HEK293 (cell line): Measurements from ENCODE around the gene EXT2.

ENCODE experiments used
- CTCF ChIA-PET: fragments of 350-600 bp; formaldehyde crosslinking; extraction: SDS; loops from one replicate; lab custom pipeline; 2021; ENCODE audit warnings: antibody characterized with exemption; lab: Yijun Ruan, JAX
- POLR2A ChIA-PET: fragments of 300-600 bp; formaldehyde crosslinking; extraction: SDS; loops from one replicate; lab custom pipeline; 2020; ENCODE audit warnings: antibody characterized with exemption, inconsistent platforms; lab: Yijun Ruan, JAX
- H3K27ac ChIP-seq: fragments of 200-500 bp; sonication (Bioruptor generic); 2 replicates; pipeline ENCODE4 v1.5.1; 2014; ENCODE audit warnings: low read depth, low read length, control low read depth, inconsistent platforms; ENCODE audit errors: extremely low read depth
- H3K36me3 ChIP-seq, 2 experiments: fragments of 200-500 bp in 1 of 2; sonication (Bioruptor generic) in 1 of 2; 1 replicate in 1 of 2; 2 replicates in 1 of 2; pipeline ENCODE4 v1.5.1; 2014 to 2017; ENCODE audit warnings: inconsistent platforms in 2 of 2, low read length in 2 of 2; ENCODE audit not compliant: control insufficient read depth in 2 of 2, insufficient read depth in 1 of 2
- H3K4me1 ChIP-seq: fragments of 200-500 bp; sonication (Bioruptor generic); 2 replicates; pipeline ENCODE4 v1.5.1; 2014; ENCODE audit warnings: mild to moderate bottlenecking, low read length, inconsistent platforms; ENCODE audit not compliant: control insufficient read depth, insufficient read depth
- H3K4me3 ChIP-seq: 2 replicates; pipeline ENCODE4 v1.5.1; 2011; ENCODE audit warnings: low read depth, mild to moderate bottlenecking, control low read depth, low read length, moderate library complexity
- H3K9me3 ChIP-seq: fragments of 200-500 bp; sonication (Bioruptor generic); 2 replicates; pipeline ENCODE4 v1.5.1; 2014; ENCODE audit warnings: low read depth, low read length, inconsistent platforms; ENCODE audit not compliant: control insufficient read depth, insufficient read depth
- BCL11A ChIP-seq: fragments of 450-650 bp; formaldehyde crosslinking; IDR thresholded peaks from 2 replicates; pipeline ENCODE4 v1.5.1; 2016; ENCODE audit warnings: low read depth, missing biosample characterization, missing genetic modification characterization
- CTCF ChIP-seq: fragments of 450-650 bp; formaldehyde crosslinking; IDR thresholded peaks from 2 replicates; pipeline ENCODE4 v1.5.1; 2016; ENCODE audit warnings: missing biosample characterization, missing genetic modification characterization
- FEZF1 ChIP-seq: fragments of 450-650 bp; formaldehyde crosslinking; IDR thresholded peaks from 2 replicates; pipeline ENCODE4 v1.5.1; 2016; ENCODE audit warnings: missing biosample characterization, missing genetic modification characterization
- KLF7 ChIP-seq: fragments of 450-650 bp; formaldehyde crosslinking; IDR thresholded peaks from 2 replicates; pipeline ENCODE4 v1.5.1; 2016; ENCODE audit warnings: missing biosample characterization, missing genetic modification characterization, borderline replicate concordance
- TSHZ1 ChIP-seq: fragments of 450-650 bp; formaldehyde crosslinking; IDR thresholded peaks from 2 replicates; pipeline ENCODE4 v1.5.1; 2016; ENCODE audit warnings: missing biosample characterization, missing genetic modification characterization, borderline replicate concordance
- YY1 ChIP-seq: fragments of 450-650 bp; formaldehyde crosslinking; IDR thresholded peaks from 2 replicates; pipeline ENCODE4 v1.5.1; 2018; ENCODE audit warnings: missing biosample characterization, missing genetic modification characterization
- ZBTB1 ChIP-seq: fragments of 450-650 bp; formaldehyde crosslinking; IDR thresholded peaks from 2 replicates; pipeline ENCODE4 v1.5.1; 2016; ENCODE audit warnings: missing biosample characterization, missing genetic modification characterization
- ZBTB49 ChIP-seq: fragments of 450-650 bp; formaldehyde crosslinking; IDR thresholded peaks from 2 replicates; pipeline ENCODE4 v1.5.1; 2016; ENCODE audit warnings: missing biosample characterization, missing genetic modification characterization, low read depth
- ZNF223 ChIP-seq: fragments of 450-650 bp; formaldehyde crosslinking; IDR thresholded peaks from 2 replicates; pipeline ENCODE4 v1.5.1; 2016; ENCODE audit warnings: missing biosample characterization, missing genetic modification characterization
- ZNF248 ChIP-seq: fragments of 450-650 bp; formaldehyde crosslinking; IDR thresholded peaks from 2 replicates; pipeline ENCODE4 v1.5.1; 2017; ENCODE audit warnings: missing biosample characterization, missing genetic modification characterization
- ZNF280D ChIP-seq: fragments of 450-650 bp; formaldehyde crosslinking; IDR thresholded peaks from 2 replicates; pipeline ENCODE4 v1.5.1; 2016; ENCODE audit warnings: missing biosample characterization, missing genetic modification characterization
- ZNF555 ChIP-seq: fragments of 450-650 bp; formaldehyde crosslinking; conservative IDR thresholded peaks from 2 replicates; pipeline ENCODE4 v1.5.1; 2017; ENCODE audit warnings: missing biosample characterization, mild to moderate bottlenecking, missing genetic modification characterization, inconsistent platforms
- ZNF561 ChIP-seq: fragments of 450-650 bp; IDR thresholded peaks from 2 replicates; pipeline ENCODE4 v1.5.1; 2018; ENCODE audit warnings: missing biosample characterization, missing genetic modification characterization, borderline replicate concordance
- ZNF792 ChIP-seq: fragments of 450-650 bp; formaldehyde crosslinking; IDR thresholded peaks from 2 replicates; pipeline ENCODE4 v1.5.1; 2016; ENCODE audit warnings: missing biosample characterization, missing genetic modification characterization

EXT2 gene

GRCh38 chr11:44058275-44058674 is 37.2 kb upstream of the EXT2 start (continued):
- TF ChIP-seq ZBTB49 (tag by site-specific recombination) (no peak), KLF7 (tag by site-specific recombination) (no peak), ZNF223 (tag by site-specific recombination) (no peak), ZBTB1 (tag by site-specific recombination) (no peak), CTCF (tag by site-specific recombination) (no peak), YY1 (tag by site-specific recombination) (no peak), ZNF248 (tag by site-specific recombination) (no peak), ZNF561 (no peak)

GRCh38 chr11:44065161-44065661 is 30.3 kb upstream of the EXT2 start:
- no peaks in the 10 kb centered on the region for H3K9me3 ChIP-seq
- H3K36me3 ChIP-seq: no peaks in the 10 kb centered on the region
- ChIA-PET CTCF (interaction anchor here (0.7 kb wide), 1 partner anchor 10 kb away, joined by 3 read pairs; no protein-coding TSS in a partner anchor), POLR2A (interaction anchor here (0.7 kb wide), 1 partner anchor 59 kb away, joined by 11 read pairs; no protein-coding TSS in a partner anchor)
- no peak overlapping the region for H3K4me3 ChIP-seq
- H3K4me1 ChIP-seq: no peaks in the 10 kb centered on the region
- no peak overlapping the region for H3K27ac ChIP-seq
- TF ChIP-seq BCL11A (tag by site-specific recombination): no peak
- no peak for TF ChIP-seq ZNF280D
- no peak for TF ChIP-seq ZNF555 (tag by site-specific recombination)
- TF ChIP-seq TSHZ1 (tag by site-specific recombination): no peak
- no peak for TF ChIP-seq ZNF792
- no peak for TF ChIP-seq FEZF1 (tag by site-specific recombination)
